Measurements from ENCODE around the gene METTL21A. TPM values are rescaled to one million over a fixed set of nuclear protein-coding genes. Genes with fewer than 3 reads are reported as not detected.

The METTL21A gene
- 1.5 TPM for total RNA-seq

- Histone ChIP-seq H3K4me1 (peaks cover 0 to 18% of the 10 kb centered on the region in 2 donors), H3K9me3 (no peaks in the 10 kb centered on the region), H3K27ac (peak within 1 kb of the TSS; percentile 95 to 97), H3K36me3 (no peaks in the 10 kb centered on the region), H3K27me3 (no peaks in the 10 kb centered on the region), H3K4me3 (peak within 1 kb of the TSS; percentile 93 to 96)
- peak; percentile 46 to 50 (median 50) for TF ChIP-seq CTCF (IDR thresholded peaks at IDR 0.05)
- peak; percentile 55 to 92 for DNase-seq (ENCODE audit: low spot score in 2 of 2)
- intact Hi-C loops (cut with DNase I) = loop anchor here (1.0 to 10.0 kb wide), 9 partner anchors 46 to 1470 kb away; partner anchors contain the start of genes CCNYL1, EEF1B2, FASTKD2 and FZD5
Measured at GRCh38 chr2:207625014-207625907, at the start of gene METTL21A. Gene METTL21A (minus strand): TSS chr2:207625394. CDS start chr2:207624375, 1,019 bp downstream.

- DNase-seq (ENCODE audit: low spot score in 2 of 2) = no peak
- Histone ChIP-seq H3K36me3 (no peaks in the 10 kb centered on the region), H3K4me3 (no peak overlapping the region), H3K4me1 (peaks cover 0 to 8% of the 10 kb centered on the region in 2 donors), H3K27ac (no peak overlapping the region), H3K27me3 (no peaks in the 10 kb centered on the region), H3K9me3 (no peaks in the 10 kb centered on the region)
- intact Hi-C loops (cut with DNase I) = no loop called here
- no peak for TF ChIP-seq CTCF (IDR thresholded peaks at IDR 0.05)
Measured at GRCh38 chr2:207674826-207675225, 49.6 kb upstream of the METTL21A start.

- intact Hi-C loops (cut with DNase I) = no loop called here
- H3K27ac ChIP-seq = no peak overlapping the region
- no peak for TF ChIP-seq CTCF (IDR thresholded peaks at IDR 0.05)
- peaks cover 0 to 8% of the 10 kb centered on the region in 2 donors for H3K4me1 ChIP-seq
- H3K36me3 ChIP-seq = no peaks in the 10 kb centered on the region
- no peaks in the 10 kb centered on the region for H3K27me3 ChIP-seq
- no peak for DNase-seq (ENCODE audit: low spot score in 2 of 2)
- no peak overlapping the region for H3K4me3 ChIP-seq
- H3K9me3 ChIP-seq = no peaks in the 10 kb centered on the region
Measured at GRCh38 chr2:207674266-207674774, 49.1 kb upstream of the METTL21A start.

GRCh38 chr2:207673431-207673830 is 48.2 kb upstream of the METTL21A start:
- Histone ChIP-seq H3K9me3 (no peaks in the 10 kb centered on the region), H3K4me1 (peaks cover 0 to 8% of the 10 kb centered on the region in 2 donors), H3K4me3 (no peak overlapping the region), H3K27ac (no peak overlapping the region), H3K27me3 (no peaks in the 10 kb centered on the region), H3K36me3 (no peaks in the 10 kb centered on the region)
- TF ChIP-seq CTCF (IDR thresholded peaks at IDR 0.05) = no peak
- no peak for DNase-seq (ENCODE audit: low spot score in 2 of 2)
- intact Hi-C loops (cut with DNase I) = no loop called here

- Histone ChIP-seq H3K36me3 (no peaks in the 10 kb centered on the region), H3K4me1 (no peaks in the 10 kb centered on the region), H3K9me3 (no peaks in the 10 kb centered on the region), H3K27me3 (no peaks in the 10 kb centered on the region), H3K27ac (no peak overlapping the region), H3K4me3 (no peak overlapping the region)
- DNase-seq (ENCODE audit: low spot score in 2 of 2) = no peak
- intact Hi-C loops (cut with DNase I) = no loop called here
- TF ChIP-seq CTCF (IDR thresholded peaks at IDR 0.05) = no peak
Measured at GRCh38 chr2:207670887-207671286, 45.7 kb upstream of the METTL21A start.

Measured in ascending aorta (tissue), 2 donors.